GM12892 (cell line): ENCODE data around the gene OR3A3.
"Not testable (repeated sequence)": the region's sequence is repeated elsewhere in the genome, so short reads cannot be mapped to it uniquely, and the experiment has no call there.

ENCODE experiments used
- POLR2A ChIP-seq: IDR thresholded peaks from 2 replicates; pipeline ENCODE4 v1.6.1; 2011; ENCODE audit warnings: low read depth, low read length, control low read depth
- TAF1 ChIP-seq: IDR thresholded peaks from 2 replicates; pipeline ENCODE4 v1.6.1; 2011; ENCODE audit warnings: low read depth, mild to moderate bottlenecking, control low read depth, low read length, borderline replicate concordance

GRCh38 chr17:3397801-3398200, 13.4 kb upstream of the OR3A3 start:
- TF ChIP-seq POLR2A, TAF1: not testable (repeated sequence)
